Measurements from ENCODE around the gene FAM120A.

The FAM120A gene

GRCh38 chr9:93467462-93467861 lies 16.0 kb downstream of the FAM120A start:
- DNase-seq (ENCODE audit: low spot score): no peak

GRCh38 chr9:93468763-93469456 lies 17.4 kb downstream of the FAM120A start:
- FAIRE-seq (no peak), DNase-seq (ENCODE audit: low spot score) (no peak)

More at GRCh38 chr9:93467462-93467861, 16.0 kb downstream of the FAM120A start:
- no peak for FAIRE-seq

- DNase-seq (ENCODE audit: low spot score): no peak
- no peak for FAIRE-seq
These were observed 18.9 kb downstream of the FAM120A start for GRCh38 chr9:93470391-93470790.

GRCh38 chr9:93471124-93471523 lies 19.6 kb downstream of the FAM120A start:
- DNase-seq (ENCODE audit: low spot score) (no peak), FAIRE-seq (no peak)

GRCh38 chr9:93473411-93473810 lies 21.9 kb downstream of the FAM120A start:
- DNase-seq (ENCODE audit: low spot score) (no peak), FAIRE-seq (no peak)

- FAIRE-seq (no peak), DNase-seq (ENCODE audit: low spot score) (no peak)
These were observed 23.6 kb downstream of the FAM120A start for GRCh38 chr9:93475108-93475507.

GRCh38 chr9:93475856-93476255 lies 24.4 kb downstream of the FAM120A start:
- FAIRE-seq (no peak), DNase-seq (ENCODE audit: low spot score) (no peak)

GRCh38 chr9:93476924-93477323 lies 25.4 kb downstream of the FAM120A start:
- FAIRE-seq (no peak), DNase-seq (ENCODE audit: low spot score) (no peak)

GRCh38 chr9:93477397-93477796 lies 25.9 kb downstream of the FAM120A start:
- FAIRE-seq (no peak), DNase-seq (ENCODE audit: low spot score) (no peak)

GRCh38 chr9:93479726-93480125 lies 28.2 kb downstream of the FAM120A start:
- DNase-seq (ENCODE audit: low spot score) (no peak), FAIRE-seq (no peak)

GRCh38 chr9:93480262-93480661 lies 28.8 kb downstream of the FAM120A start:
- FAIRE-seq (no peak), DNase-seq (ENCODE audit: low spot score) (no peak)

GRCh38 chr9:93480728-93481324 lies 29.3 kb downstream of the FAM120A start:
- no peak for FAIRE-seq
- DNase-seq (ENCODE audit: low spot score): no peak

- FAIRE-seq: no peak
These were observed 32.0 kb downstream of the FAM120A start for GRCh38 chr9:93483497-93483896.

GRCh38 chr9:93486268-93486667 lies 34.8 kb downstream of the FAM120A start:
- no peak for FAIRE-seq
- no peak for DNase-seq (ENCODE audit: low spot score)

More at GRCh38 chr9:93483497-93483896, 32.0 kb downstream of the FAM120A start:
- no peak for DNase-seq (ENCODE audit: low spot score)

GRCh38 chr9:93488244-93488643 lies 36.8 kb downstream of the FAM120A start:
- DNase-seq (ENCODE audit: low spot score): no peak
- FAIRE-seq: no peak

GRCh38 chr9:93491593-93492232 lies 40.2 kb downstream of the FAM120A start:
- FAIRE-seq: no peak

GRCh38 chr9:93492327-93492726 lies 40.8 kb downstream of the FAM120A start:
- no peak for FAIRE-seq
- DNase-seq (ENCODE audit: low spot score): no peak

More at GRCh38 chr9:93491593-93492232, 40.2 kb downstream of the FAM120A start:
- no peak for DNase-seq (ENCODE audit: low spot score)

- DNase-seq (ENCODE audit: low spot score): no peak
- no peak for FAIRE-seq
These were observed 42.5 kb downstream of the FAM120A start for GRCh38 chr9:93493949-93494348.

GRCh38 chr9:93496285-93496684 lies 44.8 kb downstream of the FAM120A start:
- no peak for DNase-seq (ENCODE audit: low spot score)
- no peak for FAIRE-seq

- FAIRE-seq (no peak), DNase-seq (ENCODE audit: low spot score) (no peak)
These were observed 49.2 kb downstream of the FAM120A start for GRCh38 chr9:93500571-93501298.

GRCh38 chr9:93501406-93501805 lies 49.9 kb downstream of the FAM120A start:
- FAIRE-seq (no peak), DNase-seq (ENCODE audit: low spot score) (no peak)

- FAIRE-seq (no peak), DNase-seq (ENCODE audit: low spot score) (no peak)
These were observed 51.9 kb downstream of the FAM120A start for GRCh38 chr9:93503381-93503780.

Measured in RCC 7860 (cell line).